Erythroblast (primary cell): ENCODE measurements around the gene KCTD21.
A peak's percentile ranks its signal among the peaks of the same experiment; 100 is the strongest.
"Not testable (repeated sequence)": the region's sequence is repeated elsewhere in the genome, so short reads cannot be mapped to it uniquely, and the experiment has no call there.

Experiments used
- DNase-seq, 2 experiments: peaks; one replicate each; lab custom pipeline; 2025; lab: John Stamatoyannopoulos, UW
- GATA1 ChIP-seq: IDR thresholded peaks from 2 replicates; pipeline ENCODE4 v1.6.1; 2011; ENCODE audit warnings: low read depth, mild to moderate bottlenecking, control low read depth, low read length, moderate library complexity
- POLR2A ChIP-seq: IDR thresholded peaks from 2 replicates; pipeline ENCODE4 v1.6.1; 2011; ENCODE audit warnings: mild to moderate bottlenecking, low read length

The KCTD21 gene

GRCh38 chr11:78188286-78189173, at the start of gene KCTD21, which contains the start of gene USP35:
KCTD21 (minus strand) TSS chr11:78188626; CDS start chr11:78174554, 14,072 bp downstream.
USP35 (plus strand) TSS chr11:78188919; CDS start chr11:78196246, 7,327 bp downstream.
- TF ChIP-seq GATA1: no peak
- TF ChIP-seq POLR2A: peak; percentile 47
- peak; percentile 94 for DNase-seq

- no peak for TF ChIP-seq GATA1
- TF ChIP-seq POLR2A: no peak
- DNase-seq: no peak
These were observed 49.0 kb upstream of the KCTD21 start for GRCh38 chr11:78237293-78238046.

GRCh38 chr11:78234006-78234405, 45.6 kb upstream of the KCTD21 start:
- no peak for DNase-seq

GRCh38 chr11:78233046-78233445, 44.6 kb upstream of the KCTD21 start:
- DNase-seq: not testable (repeated sequence)

More at GRCh38 chr11:78234006-78234405, 45.6 kb upstream of the KCTD21 start:
- no peak for TF ChIP-seq GATA1

- DNase-seq: no peak
- TF ChIP-seq GATA1 (no peak), POLR2A (no peak)
These were observed 43.6 kb upstream of the KCTD21 start for GRCh38 chr11:78231962-78232501.

GRCh38 chr11:78230161-78230877, 41.9 kb upstream of the KCTD21 start:
- TF ChIP-seq GATA1 (no peak), POLR2A (no peak)
- DNase-seq: peak; percentile 80 to 87

- no peak for TF ChIP-seq POLR2A
- TF ChIP-seq GATA1: no peak
- no peak for DNase-seq
These were observed 40.7 kb upstream of the KCTD21 start for GRCh38 chr11:78229106-78229505.

GRCh38 chr11:78228467-78228866, 40.0 kb upstream of the KCTD21 start:
- peak; percentile 37 to 55 for DNase-seq
- TF ChIP-seq POLR2A (no peak), GATA1 (no peak)

GRCh38 chr11:78227921-78228320, 39.5 kb upstream of the KCTD21 start:
- TF ChIP-seq POLR2A (no peak), GATA1 (no peak)
- no peak for DNase-seq

- TF ChIP-seq POLR2A: no peak
- no peak for TF ChIP-seq GATA1
- DNase-seq: no peak
These were observed 38.6 kb upstream of the KCTD21 start for GRCh38 chr11:78226684-78227680.

- DNase-seq: no peak
- no peak for TF ChIP-seq GATA1
- no peak for TF ChIP-seq POLR2A
These were observed 36.5 kb upstream of the KCTD21 start for GRCh38 chr11:78224906-78225420.

- no peak for DNase-seq
- TF ChIP-seq POLR2A (no peak), GATA1 (no peak)
These were observed 36.1 kb upstream of the KCTD21 start for GRCh38 chr11:78224506-78224905.
